HCT116 (cell line): ENCODE measurements around the gene IQCC.

Source experiments
- ATF3 ChIP-seq: IDR thresholded peaks from 2 replicates; pipeline ENCODE4 v1.6.1; 2012
- CEBPB ChIP-seq: IDR thresholded peaks from 2 replicates; pipeline ENCODE4 v1.6.1; 2012; ENCODE audit warnings: low read depth
- CTCF ChIP-seq, 3 experiments: fragments of 200-600 bp in 1 of 3; sonication (generic) in 1 of 3; IDR thresholded peaks in 2 of 3; conservative IDR thresholded peaks in 1 of 3; 2 replicates each; pipeline ENCODE4 v1.5.1; 2012 to 2017; ENCODE audit warnings: low read depth in 2 of 3, low read length in 2 of 3, antibody characterized with exemption in 1 of 3, borderline replicate concordance in 1 of 3, control low read depth in 1 of 3, mild to moderate bottlenecking in 1 of 3, mixed read lengths in 1 of 3, mixed run types in 1 of 3, moderate library complexity in 1 of 3; ENCODE audit not compliant: insufficient read depth in 1 of 3
- EZH2 ChIP-seq: fragments of 200-600 bp; sonication (generic); IDR thresholded peaks from 2 replicates; pipeline ENCODE4 v1.6.1; 2017; ENCODE audit warnings: antibody characterized with exemption, mixed run types
- JUND ChIP-seq: IDR thresholded peaks from 2 replicates; pipeline ENCODE4 v1.6.1; 2012
- POLR2A ChIP-seq: IDR thresholded peaks from 2 replicates; pipeline ENCODE4 v1.7.0; 2011; ENCODE audit warnings: borderline replicate concordance; ENCODE audit not compliant: insufficient read depth, insufficient read length; ENCODE audit errors: extremely low read depth
- POLR2AphosphoS5 ChIP-seq: IDR thresholded peaks from 2 replicates; pipeline ENCODE4 v1.6.1; 2011; ENCODE audit warnings: mild to moderate bottlenecking, low read depth, low read length, moderate library complexity
- RAD21 ChIP-seq: IDR thresholded peaks from 2 replicates; pipeline ENCODE4 v1.6.1; 2012; ENCODE audit warnings: low read depth, mild to moderate bottlenecking
- SRF ChIP-seq: IDR thresholded peaks from 2 replicates; pipeline ENCODE4 v1.6.1; 2012; ENCODE audit warnings: low read depth
- TCF7L2 ChIP-seq: IDR thresholded peaks from 2 replicates; pipeline ENCODE4 v1.7.0; 2011; ENCODE audit warnings: borderline replicate concordance, inconsistent platforms; ENCODE audit not compliant: insufficient read depth, insufficient read length; ENCODE audit errors: extremely low read depth
- YY1 ChIP-seq: IDR thresholded peaks from 2 replicates; pipeline ENCODE4 v1.6.1; 2011; ENCODE audit warnings: low read length, low read depth, moderate library complexity, mild to moderate bottlenecking; ENCODE audit not compliant: insufficient replicate concordance; ENCODE audit errors: extremely low read depth
- ZBTB33 ChIP-seq: IDR thresholded peaks from 2 replicates; pipeline ENCODE4 v1.6.1; 2011; ENCODE audit warnings: mild to moderate bottlenecking, low read length, moderate library complexity; ENCODE audit not compliant: insufficient replicate concordance; ENCODE audit errors: extremely low read depth
- ZNF274 ChIP-seq: fragments of 200-500 bp; sonication (Bioruptor generic); IDR thresholded peaks from 2 replicates; pipeline ENCODE4 v1.6.1; 2014; ENCODE audit warnings: mild to moderate bottlenecking, low read depth, low read length, inconsistent platforms

- TF ChIP-seq CTCF (IDR thresholded peaks at IDR 0.05 in 2 of 3, conservative IDR thresholded peaks at IDR 0.05 in 1 of 3; ENCODE audit: borderline replicate concordance in 1 of 3, insufficient read depth in 1 of 3, low read depth in 2 of 3, low read length in 2 of 3) (no peak), POLR2A (peak; percentile 68), ZNF274 (no peak), SRF (no peak), EZH2 (no peak), ATF3 (no peak), POLR2AphosphoS5 (peak; percentile 92), TCF7L2 (no peak), JUND (no peak), YY1 (peak; percentile 16), CEBPB (no peak), ZBTB33 (no peak), RAD21 (no peak)
Measured at GRCh38 chr1:32221980-32222755, 16.7 kb downstream of the IQCC start, which contains the start of the genes EIF3I and TMEM234.
